Neural progenitor cell (in vitro differentiated cells): Measurements from ENCODE around the gene MYADM. TPM values are rescaled to one million over a fixed set of nuclear protein-coding genes. Genes with fewer than 3 reads are reported as not detected.

ENCODE experiments used
- DNase-seq: peaks from one replicate; pipeline ENCODE4 v3.0.0-alpha.2; 2016; ENCODE audit warnings: low spot score
- H2AFZ ChIP-seq: fragments of 200-600 bp; sonication (generic); replicated peaks from 2 replicates; pipeline ENCODE4 v1.6.1; 2016; ENCODE audit warnings: antibody characterized with exemption
- H3F3A ChIP-seq: fragments of 200-600 bp; sonication (generic); 2 replicates; pipeline ENCODE4 v1.6.1; 2016; ENCODE audit warnings: antibody characterized with exemption, low read depth
- H3K27ac ChIP-seq: fragments of 200-600 bp; sonication (generic); 2 replicates; pipeline ENCODE4 v1.5.1; 2016; ENCODE audit warnings: mild to moderate bottlenecking
- H3K27me3 ChIP-seq: fragments of 200-600 bp; sonication (generic); 2 replicates; pipeline ENCODE4 v1.6.1; 2016; ENCODE audit warnings: mild to moderate bottlenecking, moderate library complexity
- H3K36me3 ChIP-seq: fragments of 200-600 bp; sonication (generic); 2 replicates; pipeline ENCODE4 v1.5.1; 2016
- H3K4me1 ChIP-seq: fragments of 200-600 bp; sonication (generic); 2 replicates; pipeline ENCODE4 v1.6.1; 2016; ENCODE audit warnings: mixed run types
- H3K4me2 ChIP-seq: fragments of 200-600 bp; sonication (generic); 2 replicates; pipeline ENCODE4 v1.6.1; 2016
- H3K4me3 ChIP-seq: fragments of 200-600 bp; sonication (generic); 2 replicates; pipeline ENCODE4 v1.5.1; 2016
- H3K79me2 ChIP-seq: fragments of 200-600 bp; sonication (generic); 2 replicates; pipeline ENCODE4 v1.6.1; 2016; ENCODE audit warnings: low read depth
- H3K9ac ChIP-seq: fragments of 200-600 bp; sonication (generic); 2 replicates; pipeline ENCODE4 v1.6.1; 2016
- H3K9me3 ChIP-seq: fragments of 200-600 bp; sonication (generic); 2 replicates; pipeline ENCODE4 v1.5.1; 2016; ENCODE audit warnings: low read depth
- H4K20me1 ChIP-seq: fragments of 200-600 bp; sonication (generic); 2 replicates; pipeline ENCODE4 v1.6.1; 2016; ENCODE audit warnings: low read depth
- H3K27ac Mint-ChIP-seq: 3 replicates; pipeline ENCODE4 v1.8.0; 2021; ENCODE audit warnings: mixed read lengths
- H3K27me3 Mint-ChIP-seq: 2 replicates; pipeline ENCODE4 v1.8.0; 2022; ENCODE audit warnings: low read depth, mild to moderate bottlenecking, inconsistent platforms, moderate library complexity, mixed read lengths; ENCODE audit not compliant: insufficient read depth
- H3K36me3 Mint-ChIP-seq: 3 replicates; pipeline ENCODE4 v1.8.0; 2021; ENCODE audit warnings: mixed read lengths
- H3K4me1 Mint-ChIP-seq: 3 replicates; pipeline ENCODE4 v1.8.0; 2021; ENCODE audit warnings: mixed read lengths
- H3K4me3 Mint-ChIP-seq: 3 replicates; pipeline ENCODE4 v1.8.0; 2021; ENCODE audit warnings: mild to moderate bottlenecking, moderate library complexity, mixed read lengths
- H3K9me3 Mint-ChIP-seq: 3 replicates; pipeline ENCODE4 v1.8.0; 2020; ENCODE audit warnings: mixed read lengths
- EZH2 ChIP-seq: fragments of 200-600 bp; sonication (generic); IDR thresholded peaks from 2 replicates; pipeline ENCODE4 v1.6.1; 2017; ENCODE audit warnings: antibody characterized with exemption, mild to moderate bottlenecking, moderate library complexity
- EZH2phosphoT487 ChIP-seq: fragments of 200-600 bp; sonication (generic); IDR thresholded peaks from 2 replicates; pipeline ENCODE4 v1.6.1; 2017; ENCODE audit warnings: antibody characterized with exemption
- total RNA-seq: library from RNA; depleted of rRNA; stranded (reverse); fragments of >200 nt; gene quantifications from 2 replicates; pipeline ENCODE4 v1.2.3, GENCODE V29; 2015; ENCODE audit warnings: low replicate concordance
- TF ChIP-seq, protein P1 (sequence below): fragments of 200-600 bp; sonication (generic); IDR thresholded peaks from 2 replicates; pipeline ENCODE4 v1.5.1; 2017; ENCODE audit warnings: antibody characterized with exemption, mild to moderate bottlenecking

The MYADM gene, protein sequence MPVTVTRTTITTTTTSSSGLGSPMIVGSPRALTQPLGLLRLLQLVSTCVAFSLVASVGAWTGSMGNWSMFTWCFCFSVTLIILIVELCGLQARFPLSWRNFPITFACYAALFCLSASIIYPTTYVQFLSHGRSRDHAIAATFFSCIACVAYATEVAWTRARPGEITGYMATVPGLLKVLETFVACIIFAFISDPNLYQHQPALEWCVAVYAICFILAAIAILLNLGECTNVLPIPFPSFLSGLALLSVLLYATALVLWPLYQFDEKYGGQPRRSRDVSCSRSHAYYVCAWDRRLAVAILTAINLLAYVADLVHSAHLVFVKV
- 11.5 and 25.6 TPM in 2 replicates for total RNA-seq

DNA sequence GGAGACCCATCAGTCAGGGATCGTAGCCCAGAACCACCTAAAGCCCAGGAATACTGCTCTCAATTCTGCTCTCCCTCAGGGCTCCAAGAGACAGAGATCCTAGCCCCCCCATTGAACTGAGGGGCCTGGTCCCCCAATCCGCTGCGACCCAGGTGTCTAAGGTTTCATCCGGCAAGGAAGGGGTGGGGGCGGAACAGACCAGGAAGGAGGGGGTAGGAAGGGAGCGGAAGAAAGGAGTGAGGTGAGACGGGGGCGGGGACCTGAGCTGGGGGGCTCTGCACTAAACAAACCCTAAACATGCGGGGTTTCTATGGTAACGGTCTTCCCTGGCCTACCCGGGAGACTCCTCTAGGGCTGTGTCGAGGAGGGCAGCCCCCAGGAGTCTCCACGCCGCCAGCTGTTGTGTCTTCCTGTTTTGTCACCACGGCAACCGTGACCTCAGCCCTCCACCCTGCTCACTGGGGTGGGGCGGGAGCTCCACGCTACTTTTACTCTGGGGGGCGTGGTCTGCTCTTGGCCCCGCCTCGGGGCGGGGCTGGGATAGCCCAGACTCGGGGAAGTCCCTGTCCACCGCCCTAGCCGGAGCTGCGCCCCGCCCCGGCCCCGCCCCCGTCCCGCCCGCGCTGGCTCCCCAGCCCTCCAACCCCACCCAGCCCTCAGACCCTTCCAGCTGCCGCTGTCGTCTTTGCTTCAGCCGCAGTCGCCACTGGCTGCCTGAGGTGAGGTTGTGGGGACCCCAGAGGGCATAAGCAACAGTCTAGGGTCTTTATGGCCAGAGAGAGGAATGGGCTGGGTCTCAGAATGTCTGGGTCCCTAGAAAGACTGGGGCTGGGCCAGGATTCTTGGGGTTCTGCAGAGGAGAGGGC is at the start of gene MYADM:
Gene MYADM (plus strand): TSS at position 659 of the 866 bp plus-strand sequence. CDS start 5,647 bp downstream, outside the sequence.
- H3K79me2 ChIP-seq = peaks cover 29% of the 10 kb centered on the region
- H3F3A ChIP-seq = peaks cover 32% of the 10 kb centered on the region
- H4K20me1 ChIP-seq = peaks cover 23% of the 10 kb centered on the region
- peaks cover 36% of the 10 kb centered on the region for H3K4me1 Mint-ChIP-seq
- TF ChIP-seq EZH2phosphoT487 (no peak), EZH2 (no peak)
- TF ChIP-seq, protein P1, sequence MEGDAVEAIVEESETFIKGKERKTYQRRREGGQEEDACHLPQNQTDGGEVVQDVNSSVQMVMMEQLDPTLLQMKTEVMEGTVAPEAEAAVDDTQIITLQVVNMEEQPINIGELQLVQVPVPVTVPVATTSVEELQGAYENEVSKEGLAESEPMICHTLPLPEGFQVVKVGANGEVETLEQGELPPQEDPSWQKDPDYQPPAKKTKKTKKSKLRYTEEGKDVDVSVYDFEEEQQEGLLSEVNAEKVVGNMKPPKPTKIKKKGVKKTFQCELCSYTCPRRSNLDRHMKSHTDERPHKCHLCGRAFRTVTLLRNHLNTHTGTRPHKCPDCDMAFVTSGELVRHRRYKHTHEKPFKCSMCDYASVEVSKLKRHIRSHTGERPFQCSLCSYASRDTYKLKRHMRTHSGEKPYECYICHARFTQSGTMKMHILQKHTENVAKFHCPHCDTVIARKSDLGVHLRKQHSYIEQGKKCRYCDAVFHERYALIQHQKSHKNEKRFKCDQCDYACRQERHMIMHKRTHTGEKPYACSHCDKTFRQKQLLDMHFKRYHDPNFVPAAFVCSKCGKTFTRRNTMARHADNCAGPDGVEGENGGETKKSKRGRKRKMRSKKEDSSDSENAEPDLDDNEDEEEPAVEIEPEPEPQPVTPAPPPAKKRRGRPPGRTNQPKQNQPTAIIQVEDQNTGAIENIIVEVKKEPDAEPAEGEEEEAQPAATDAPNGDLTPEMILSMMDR = no peak
- peak; percentile 100 for DNase-seq
- peaks cover 3% of the 10 kb centered on the region for H3K36me3 Mint-ChIP-seq
- H3K4me2 ChIP-seq = peak within 1 kb of the TSS; percentile 94
- peak within 1 kb of the TSS; percentile 96 for H3K27ac ChIP-seq
- H3K27me3 ChIP-seq = no peaks in the 10 kb centered on the region
- H3K4me3 Mint-ChIP-seq = peak within 1 kb of the TSS; percentile 97
- H3K9ac ChIP-seq = peak within 1 kb of the TSS; percentile 52
- no peaks in the 10 kb centered on the region for H3K9me3 ChIP-seq
- H3K27ac Mint-ChIP-seq = peak within 1 kb of the TSS; percentile 100
- peaks cover 17% of the 10 kb centered on the region for H3K27me3 Mint-ChIP-seq
- H3K36me3 ChIP-seq = no peaks in the 10 kb centered on the region
- no peak within 1 kb of the TSS for H2AFZ ChIP-seq
- peaks cover 12% of the 10 kb centered on the region for H3K4me1 ChIP-seq
- H3K4me3 ChIP-seq = peak within 1 kb of the TSS; percentile 72
- no peaks in the 10 kb centered on the region for H3K9me3 Mint-ChIP-seq

DNA sequence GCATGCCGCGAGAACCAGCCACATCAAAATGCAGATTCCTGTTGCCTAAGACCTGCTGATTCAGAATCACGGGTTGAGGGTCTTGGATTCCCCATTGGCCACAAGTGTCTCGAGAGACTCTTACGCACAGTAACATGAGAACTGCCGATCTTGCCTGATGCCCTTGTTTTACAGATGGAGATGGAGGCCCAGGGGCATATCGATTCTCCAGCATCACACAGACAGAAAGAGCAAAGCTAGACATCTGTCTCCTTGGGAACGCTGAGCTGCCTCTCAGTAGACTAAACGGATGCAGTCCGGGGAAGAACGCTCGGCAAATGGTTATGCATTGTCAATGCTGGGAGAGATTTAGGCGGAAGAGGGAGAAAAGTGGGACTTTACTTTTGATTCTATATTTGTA is 48.9 kb upstream of the MYADM start:
- H4K20me1 ChIP-seq = no peaks in the 10 kb centered on the region
- no peak overlapping the region for H3K4me3 ChIP-seq
- no peak overlapping the region for H2AFZ ChIP-seq
- H3K4me1 ChIP-seq = no peaks in the 10 kb centered on the region
- Mint-ChIP-seq H3K27me3 (peaks cover 2% of the 10 kb centered on the region), H3K4me3 (no peak overlapping the region), H3K9me3 (no peaks in the 10 kb centered on the region), H3K4me1 (no peaks in the 10 kb centered on the region), H3K27ac (no peak overlapping the region), H3K36me3 (no peaks in the 10 kb centered on the region)
- no peaks in the 10 kb centered on the region for H3K79me2 ChIP-seq
- H3K4me2 ChIP-seq = no peak overlapping the region
- no peaks in the 10 kb centered on the region for H3K27me3 ChIP-seq
- no peaks in the 10 kb centered on the region for H3K9me3 ChIP-seq
- H3K27ac ChIP-seq = no peak overlapping the region
- H3F3A ChIP-seq = no peaks in the 10 kb centered on the region
- no peaks in the 10 kb centered on the region for H3K36me3 ChIP-seq
- H3K9ac ChIP-seq = no peak overlapping the region
- no peak for TF ChIP-seq EZH2
- no peak for TF ChIP-seq EZH2phosphoT487
- TF ChIP-seq, protein P1 = no peak
- DNase-seq = no peak

DNA sequence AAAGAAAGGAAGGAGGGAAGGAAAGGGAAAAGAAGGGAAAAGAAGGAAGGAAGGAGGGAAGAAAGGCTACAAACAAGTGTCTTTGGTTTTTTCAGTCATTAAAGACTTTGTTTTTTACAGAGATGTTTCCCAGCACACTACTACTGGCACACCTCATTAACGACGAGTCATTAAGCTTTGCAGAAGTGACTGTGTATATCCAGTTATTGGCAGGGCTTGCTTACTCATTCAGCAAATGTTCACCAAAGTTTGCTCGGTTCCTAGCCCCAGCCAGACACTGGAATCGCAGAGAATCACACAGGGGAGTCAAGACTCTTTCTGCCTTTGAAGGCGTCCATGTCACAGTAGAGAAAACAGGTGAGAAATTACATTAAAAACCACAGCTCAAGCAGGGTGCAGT is 47.8 kb upstream of the MYADM start:
- no peak overlapping the region for H3K27ac ChIP-seq
- no peaks in the 10 kb centered on the region for H3F3A ChIP-seq
- Mint-ChIP-seq H3K36me3 (no peaks in the 10 kb centered on the region), H3K27me3 (peaks cover 2% of the 10 kb centered on the region), H3K4me1 (no peaks in the 10 kb centered on the region), H3K4me3 (no peak overlapping the region), H3K27ac (no peak overlapping the region), H3K9me3 (no peaks in the 10 kb centered on the region)
- H3K79me2 ChIP-seq = no peaks in the 10 kb centered on the region
- H3K4me1 ChIP-seq = no peaks in the 10 kb centered on the region
- TF ChIP-seq, protein P1 = no peak
- TF ChIP-seq EZH2phosphoT487 = no peak
- no peak for TF ChIP-seq EZH2
- H3K9me3 ChIP-seq = no peaks in the 10 kb centered on the region
- H2AFZ ChIP-seq = no peak overlapping the region
- no peak overlapping the region for H3K4me2 ChIP-seq
- no peak for DNase-seq
- no peaks in the 10 kb centered on the region for H3K36me3 ChIP-seq
- H3K27me3 ChIP-seq = no peaks in the 10 kb centered on the region
- no peaks in the 10 kb centered on the region for H4K20me1 ChIP-seq
- no peak overlapping the region for H3K4me3 ChIP-seq
- H3K9ac ChIP-seq = no peak overlapping the region
